Stimulated activated CD8-positive, alpha-beta memory T cell treated with anti-CD3 and anti-CD28 coated beads, Interleukin-2, amount 100 ng/mL, for 48 hours (primary cell): ENCODE measurements around the gene ABCA2.
A peak's percentile ranks its signal among the peaks of the same experiment; 100 is the strongest.

Experiments
- DNase-seq, 2 donors: peaks; one replicate each; pipeline ENCODE4 v3.0.0-alpha.2; 2020; ENCODE audit warnings: low read depth in 2 of 2

ABCA2 gene

DNA sequence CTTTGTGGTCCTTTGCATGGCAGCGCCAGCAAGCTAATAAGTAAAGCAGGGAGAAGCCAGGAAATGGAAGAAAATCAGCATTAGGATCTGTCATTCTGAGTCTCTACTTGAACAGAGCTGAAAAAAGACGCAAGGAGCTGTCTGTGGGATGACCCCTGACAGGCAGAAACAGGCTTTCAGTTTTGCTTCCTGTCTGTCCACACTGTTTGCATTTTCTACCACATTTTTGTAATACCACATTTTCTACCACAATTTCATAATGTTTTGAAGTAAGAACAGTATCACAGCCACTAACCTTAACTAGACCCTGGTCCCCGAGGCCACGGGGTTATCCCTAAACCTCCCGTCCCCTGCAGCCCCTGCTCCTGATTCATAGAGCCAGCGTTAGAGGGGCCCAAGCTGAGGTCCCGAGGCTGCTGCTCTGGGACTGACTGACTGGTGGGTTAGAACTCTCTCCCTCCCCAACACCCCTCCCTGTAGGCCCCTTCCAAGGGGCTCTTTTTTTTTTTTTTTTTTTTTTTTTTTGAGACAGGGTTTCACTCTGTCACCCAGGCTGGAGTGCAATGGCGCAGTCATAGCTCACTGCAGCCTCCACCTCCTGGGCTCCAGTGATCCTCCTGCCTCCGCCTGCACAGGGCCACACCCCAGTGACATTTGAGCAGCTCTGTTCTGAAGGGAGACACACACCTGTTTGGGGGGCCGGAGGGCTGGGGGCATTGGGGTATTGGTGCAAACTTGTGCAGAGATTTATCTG lies 27.7 kb downstream of the ABCA2 start:
- peak in 1 of 2 donors; percentile 38 for DNase-seq

DNA sequence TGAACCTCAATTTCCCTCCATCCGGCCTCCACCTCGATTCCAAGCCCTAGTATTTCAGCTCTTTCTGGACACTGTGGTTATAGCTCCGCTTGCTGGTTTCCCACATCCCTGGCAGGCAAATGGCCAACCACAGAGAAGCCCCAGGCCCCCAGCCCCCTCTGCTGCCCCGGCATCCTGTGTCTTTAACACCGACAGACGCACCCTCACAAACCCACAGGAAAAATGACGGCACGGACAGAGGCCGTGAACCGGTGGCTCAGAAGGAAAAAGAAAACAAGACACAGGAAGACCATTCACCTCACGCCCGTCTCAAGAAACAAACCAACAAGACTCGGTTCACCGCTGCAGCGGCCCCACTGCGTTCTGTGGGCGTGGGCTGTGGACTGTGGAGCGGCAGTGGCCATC lies 30.2 kb downstream of the ABCA2 start:
- no peak for DNase-seq

DNA sequence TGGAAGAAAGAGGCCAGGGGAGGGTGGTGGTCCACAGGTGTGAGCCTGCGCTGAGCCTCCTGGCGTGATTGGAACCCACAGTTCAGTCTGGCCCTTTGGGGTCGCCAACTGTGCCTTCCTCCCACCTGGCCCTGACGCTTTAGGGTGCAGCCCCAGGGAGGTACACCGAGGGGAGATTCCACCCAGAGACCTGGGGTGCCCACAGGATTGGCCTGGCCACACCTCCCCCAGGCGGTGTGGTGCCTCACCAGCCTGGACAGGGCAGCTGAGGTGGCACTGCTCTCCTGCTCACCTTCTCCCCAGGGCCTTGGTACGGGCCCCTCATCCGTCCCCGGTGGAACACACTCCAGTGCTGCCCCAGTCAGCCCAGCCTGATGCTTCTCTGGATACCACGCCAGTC lies 30.7 kb downstream of the ABCA2 start:
- DNase-seq = no peak

DNA sequence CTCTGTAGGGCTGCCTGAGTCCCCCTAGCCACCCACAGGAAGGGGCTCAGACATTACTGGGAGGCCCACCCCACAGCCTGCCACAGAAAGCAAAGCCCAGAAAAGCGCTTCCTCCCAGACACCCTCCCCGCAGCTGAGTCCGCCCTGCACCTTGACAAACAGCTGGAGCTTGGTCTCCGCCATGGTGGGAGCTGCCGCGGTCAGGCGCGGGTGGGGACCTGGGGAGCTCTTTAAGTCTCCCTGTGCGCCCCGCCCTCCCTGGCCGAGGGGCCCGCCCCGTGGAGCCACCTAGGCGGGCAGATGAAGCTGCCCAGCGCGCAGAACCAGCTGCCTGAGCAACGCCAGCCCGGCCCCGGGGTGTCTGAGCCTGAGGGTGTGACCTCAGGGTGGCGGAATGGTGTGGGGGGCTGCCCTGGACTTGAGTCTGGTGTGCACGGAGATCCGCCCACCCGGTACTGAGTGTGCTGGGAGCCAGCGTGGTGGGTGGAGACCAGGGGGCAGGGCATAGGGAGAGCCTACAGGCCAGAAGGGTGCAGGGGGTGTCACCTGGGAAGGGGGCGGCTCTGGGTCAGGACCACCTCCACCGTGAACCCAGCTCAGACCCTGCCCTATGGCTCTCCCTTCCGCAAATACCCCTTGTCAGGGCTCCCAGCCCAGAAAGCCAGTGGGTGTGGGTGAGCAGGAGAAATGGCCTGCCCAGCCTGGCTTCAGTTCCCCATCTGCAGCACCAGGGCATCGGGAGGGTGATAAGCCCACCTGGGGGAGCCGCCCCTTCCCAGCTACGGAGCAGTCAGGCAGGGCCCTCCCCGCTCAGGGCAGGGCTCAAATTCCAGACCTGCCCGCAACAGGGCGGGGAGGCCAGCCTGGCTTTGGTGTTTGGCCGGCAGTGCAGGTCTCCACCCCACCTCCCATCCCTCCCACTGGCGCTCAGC lies 31.4 kb downstream of the ABCA2 start, which contains the start of gene CLIC3:
Gene CLIC3 (minus strand): TSS at position 208 of the 932 bp plus-strand sequence. CDS start 25 bp downstream, at position 183.
- DNase-seq = peak in 1 of 2 donors; percentile 20

DNA sequence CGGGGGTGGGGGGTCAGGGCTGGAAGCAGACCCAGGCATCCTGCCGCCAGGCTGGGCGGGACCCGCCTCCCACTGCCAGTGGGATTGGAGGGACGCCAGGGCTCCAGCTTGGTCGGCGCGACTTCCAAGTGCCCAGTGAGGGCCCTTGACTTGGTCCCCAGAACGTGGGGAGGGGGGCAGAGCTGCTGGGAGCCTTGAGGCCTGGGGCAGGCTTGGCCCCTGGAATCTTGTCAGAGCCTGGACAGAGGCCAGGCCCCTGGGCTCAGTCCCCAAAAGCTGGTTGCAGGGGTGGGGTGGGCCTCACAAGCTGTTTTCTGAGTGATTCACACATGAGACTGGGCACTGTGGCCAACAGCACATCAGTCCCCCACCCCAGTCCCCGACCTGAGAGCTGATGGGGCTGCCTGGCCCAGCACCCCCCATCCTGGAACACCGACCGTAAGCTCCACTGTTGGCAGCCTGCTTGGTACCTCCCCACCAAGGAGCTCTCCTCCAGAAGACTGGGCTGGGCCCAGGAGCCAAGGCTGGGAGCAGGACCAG lies 32.2 kb downstream of the ABCA2 start:
- no peak for DNase-seq

DNA sequence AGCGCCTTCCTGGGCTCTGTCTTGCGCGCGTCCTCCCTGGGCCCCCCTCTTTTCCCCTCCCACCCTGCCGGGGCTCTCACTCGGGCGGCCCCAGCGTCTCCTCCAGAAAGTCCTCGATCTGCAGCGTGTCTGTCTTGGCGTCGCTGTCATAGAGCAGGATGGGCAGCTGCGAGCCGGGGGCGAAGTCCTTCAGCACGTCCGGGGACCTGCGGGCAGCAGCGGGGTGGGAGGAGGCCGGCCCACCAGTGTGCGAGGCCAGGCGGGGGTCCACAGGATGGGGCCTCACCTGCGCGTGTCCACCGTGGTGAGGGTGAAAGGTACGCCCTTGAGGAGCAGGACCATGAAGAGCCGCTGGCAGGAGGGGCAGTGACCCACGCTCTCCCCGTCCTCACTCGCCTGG lies 32.7 kb downstream of the ABCA2 start:
- DNase-seq = no peak

DNA sequence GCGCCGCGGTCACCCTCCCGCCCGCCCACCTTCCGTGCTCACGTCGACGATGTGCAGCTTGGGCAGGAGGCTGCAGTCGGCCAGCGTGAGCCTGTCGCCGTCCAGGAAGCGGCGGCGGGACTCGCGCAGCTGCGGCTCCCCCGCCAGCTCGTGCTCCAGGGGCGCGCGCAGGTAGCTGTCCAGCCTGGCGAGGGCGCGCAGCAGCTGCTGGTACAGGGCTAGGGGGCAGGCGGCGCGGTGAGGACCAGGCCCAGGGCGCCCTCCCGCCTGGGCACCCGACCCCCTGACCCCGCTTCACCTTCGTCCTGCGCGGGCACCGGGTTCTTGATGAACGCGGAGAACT lies 33.2 kb downstream of the ABCA2 start:
- no peak for DNase-seq

DNA sequence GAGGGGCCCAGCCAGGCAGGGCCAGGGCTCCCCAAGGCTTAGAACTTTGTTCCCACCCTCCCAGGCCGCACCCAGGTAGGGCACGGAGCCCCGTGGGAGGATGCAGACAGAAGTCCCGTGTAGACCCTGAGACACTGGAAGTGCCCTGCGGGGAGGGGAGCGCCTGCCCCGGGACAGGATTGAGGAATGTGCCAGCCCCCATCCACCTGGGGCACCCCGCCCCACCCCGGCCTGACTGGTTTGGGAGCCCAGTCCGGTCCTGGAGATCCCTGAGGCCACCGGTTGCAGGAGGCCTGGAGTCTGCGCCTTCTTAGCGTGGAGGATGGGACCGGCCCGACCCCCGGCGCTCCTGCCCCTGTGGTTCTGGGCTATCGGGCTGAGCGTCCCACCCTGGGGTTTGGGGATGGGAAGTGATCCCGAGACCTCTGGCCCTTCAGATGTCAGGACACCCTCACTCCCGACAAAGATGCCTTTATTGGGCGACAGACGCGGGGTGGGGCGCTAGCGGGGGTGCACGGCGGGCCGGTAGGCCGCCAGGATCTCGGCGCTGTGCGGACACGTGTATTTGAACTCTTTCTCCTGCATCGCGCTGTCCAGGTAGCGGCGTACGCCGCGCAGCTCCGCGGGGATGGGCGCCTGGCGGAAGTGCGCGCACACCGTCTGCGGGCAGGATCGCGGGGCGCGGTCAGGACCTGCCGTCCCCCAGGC lies 33.7 kb downstream of the ABCA2 start:
- DNase-seq = no peak

DNA sequence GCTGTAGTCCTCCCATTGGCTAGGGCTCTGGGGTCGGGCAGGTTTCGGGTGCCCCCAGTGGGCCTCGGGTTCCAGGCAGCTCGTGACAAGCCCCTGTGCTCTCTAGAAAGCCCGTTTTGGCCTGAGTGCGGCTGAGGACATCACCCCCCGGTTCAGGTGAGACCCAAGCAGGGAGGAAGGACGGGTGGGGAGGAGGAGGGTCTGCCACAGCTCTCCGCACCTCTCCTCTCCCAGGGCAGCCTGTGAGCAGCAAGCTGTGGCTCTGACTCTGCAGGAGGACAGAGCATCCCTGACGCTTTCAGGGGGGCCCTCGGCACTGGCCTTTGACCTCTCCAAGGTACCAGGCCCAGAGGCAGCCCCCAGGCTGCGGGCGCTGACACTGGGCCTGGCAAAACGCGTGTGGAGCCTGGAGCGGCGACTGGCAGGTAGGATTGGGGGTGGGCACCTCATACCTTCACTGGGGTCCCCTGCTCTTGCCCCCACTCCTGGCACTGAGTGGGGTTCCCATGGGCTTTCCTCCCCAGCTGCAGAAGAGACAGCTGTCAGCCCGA lies 35.1 kb downstream of the ABCA2 start:
- no peak for DNase-seq

DNA sequence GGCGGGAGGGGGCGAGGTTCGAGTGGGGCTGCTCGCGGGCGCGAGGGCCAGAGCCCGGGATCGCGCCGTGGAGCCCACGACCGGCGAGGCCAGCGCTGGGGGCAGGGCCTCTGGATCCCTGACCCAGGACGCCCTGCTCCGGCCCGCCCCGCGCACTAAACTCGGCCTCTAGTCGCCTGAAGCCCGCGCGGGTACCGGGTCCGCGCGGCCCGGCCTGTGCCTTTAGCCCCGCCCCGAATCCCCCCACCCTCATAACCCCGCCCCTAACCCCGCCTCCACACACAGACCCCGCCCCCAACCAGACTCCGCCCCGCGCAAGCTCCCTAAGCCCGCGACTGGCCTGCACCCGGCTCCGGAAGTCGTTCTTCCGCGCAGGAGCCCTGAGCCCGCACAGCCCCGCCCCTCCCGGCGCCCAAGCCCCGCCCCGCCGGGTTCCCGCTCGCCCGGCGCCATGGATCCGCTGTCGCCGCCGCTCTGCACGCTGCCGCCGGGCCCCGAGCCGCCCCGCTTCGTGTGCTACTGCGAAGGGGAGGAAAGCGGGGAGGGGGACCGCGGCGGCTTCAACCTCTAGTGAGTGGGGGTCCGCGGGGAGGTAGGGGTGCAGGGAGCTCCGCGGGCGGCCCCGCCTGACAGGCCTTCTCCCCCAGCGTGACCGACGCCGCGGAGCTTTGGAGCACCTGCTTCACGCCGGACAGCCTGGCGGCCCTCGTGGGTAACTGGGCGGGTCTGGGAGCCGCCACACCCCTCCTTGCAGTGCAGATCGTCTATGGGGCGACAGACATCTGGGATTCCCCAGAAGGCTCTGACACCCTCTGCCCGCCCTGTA lies 35.8 kb downstream of the ABCA2 start, which contains the start of gene PAXX:
Gene PAXX (plus strand): TSS at position 430 of the 826 bp plus-strand sequence. CDS start 22 bp downstream, at position 452.
- peak; percentile 93 for DNase-seq

DNA sequence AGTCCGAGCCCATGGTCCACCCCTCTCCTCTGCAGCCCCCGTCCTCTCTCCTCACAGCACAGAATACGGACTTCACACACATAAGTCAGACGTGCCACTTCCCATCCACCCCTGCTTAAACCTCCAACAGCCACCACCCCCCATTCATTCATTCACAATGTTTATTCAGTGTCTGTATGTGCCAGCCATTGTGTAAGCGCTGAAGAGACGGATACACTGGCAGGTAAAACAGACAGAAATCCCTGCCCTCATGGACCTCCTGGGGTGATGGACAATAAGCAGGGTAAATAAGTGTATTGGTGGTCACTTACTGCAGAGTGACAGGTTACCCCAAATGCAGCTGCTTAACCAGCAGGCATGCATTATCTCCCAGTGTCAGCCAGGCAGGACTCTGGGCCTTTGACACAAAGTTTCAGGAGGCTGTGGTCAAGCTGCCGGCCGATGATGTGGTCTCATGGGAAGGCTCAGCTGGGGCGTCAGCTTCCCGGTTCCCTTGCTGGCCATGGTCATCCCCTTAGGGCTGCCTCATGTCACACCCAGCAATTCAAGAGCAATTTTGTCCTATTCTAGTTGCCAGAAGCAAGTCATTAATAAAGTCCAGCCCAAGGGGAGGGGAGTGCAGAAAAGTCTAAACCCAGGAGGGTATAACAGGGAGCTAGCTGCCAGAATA lies 37.7 kb downstream of the ABCA2 start:
- no peak for DNase-seq

DNA sequence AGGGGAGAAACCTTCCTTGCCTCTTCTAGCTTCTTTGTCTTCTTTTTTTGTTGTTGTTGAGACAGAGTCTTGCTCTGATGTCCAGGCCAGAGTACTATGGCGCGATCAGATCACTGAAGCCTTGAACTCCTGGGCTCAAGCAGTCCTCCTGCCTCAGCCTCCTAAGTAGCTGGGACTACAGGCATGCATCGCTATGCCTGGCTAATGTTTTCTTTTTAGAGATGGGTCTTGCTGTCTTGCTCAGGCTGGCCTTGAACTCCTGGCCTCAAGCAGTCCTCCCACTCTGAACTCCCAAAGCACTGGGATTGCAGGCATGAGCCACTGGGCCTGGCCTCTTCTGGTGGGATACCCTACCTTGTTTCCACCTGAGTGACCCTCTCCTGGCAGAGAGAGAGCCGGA lies 39.2 kb downstream of the ABCA2 start:
- DNase-seq = no peak

DNA sequence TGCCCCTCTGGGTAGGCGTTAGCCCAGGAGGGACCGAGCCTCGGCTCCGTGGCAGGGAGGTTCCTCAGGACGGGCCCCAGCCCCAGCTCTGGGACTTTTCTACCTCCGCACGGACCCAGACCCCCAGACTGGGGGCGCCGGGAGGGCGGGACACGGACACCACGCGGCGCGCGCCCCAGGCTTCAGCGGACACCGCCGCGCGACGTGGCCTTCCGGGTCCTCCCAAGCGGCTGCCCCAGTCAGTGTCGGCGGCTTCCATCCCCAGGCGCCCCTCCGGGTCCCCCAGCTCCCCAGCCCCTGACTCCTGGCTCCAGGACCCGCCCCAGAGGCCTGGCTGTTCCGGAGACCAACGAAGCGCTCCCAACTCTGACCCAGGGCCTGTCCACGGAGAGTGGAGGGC lies 42.2 kb downstream of the ABCA2 start:
- DNase-seq = no peak

DNA sequence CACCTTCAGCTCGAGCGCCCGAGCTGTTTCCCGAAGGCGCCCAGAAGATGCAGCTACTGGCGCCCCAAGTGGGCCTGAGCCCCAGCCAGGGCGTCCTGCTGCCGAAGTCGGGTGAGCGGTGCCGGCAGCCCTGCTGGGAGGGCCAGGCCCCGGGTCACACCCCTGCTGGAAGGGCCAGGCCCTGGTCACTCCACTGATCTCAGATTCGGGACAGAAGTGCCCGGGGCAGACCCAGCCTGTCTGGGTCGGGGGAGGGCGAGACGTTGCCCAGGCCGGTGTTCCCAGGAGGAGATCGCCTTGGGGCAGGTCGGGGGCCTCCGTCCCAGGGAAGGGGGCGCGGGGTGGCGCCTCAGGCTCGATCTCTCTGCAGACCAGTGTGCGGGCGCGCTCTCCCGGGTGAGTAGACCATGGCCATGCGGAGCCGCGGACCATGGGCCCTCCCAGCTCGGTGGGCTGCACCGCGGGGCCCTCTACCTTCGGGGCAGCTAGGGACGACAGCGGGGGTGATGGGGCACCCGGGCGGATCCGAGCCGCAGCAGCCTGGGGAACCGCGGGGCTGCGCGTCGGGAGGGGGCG lies 42.9 kb downstream of the ABCA2 start:
- DNase-seq = no peak

DNA sequence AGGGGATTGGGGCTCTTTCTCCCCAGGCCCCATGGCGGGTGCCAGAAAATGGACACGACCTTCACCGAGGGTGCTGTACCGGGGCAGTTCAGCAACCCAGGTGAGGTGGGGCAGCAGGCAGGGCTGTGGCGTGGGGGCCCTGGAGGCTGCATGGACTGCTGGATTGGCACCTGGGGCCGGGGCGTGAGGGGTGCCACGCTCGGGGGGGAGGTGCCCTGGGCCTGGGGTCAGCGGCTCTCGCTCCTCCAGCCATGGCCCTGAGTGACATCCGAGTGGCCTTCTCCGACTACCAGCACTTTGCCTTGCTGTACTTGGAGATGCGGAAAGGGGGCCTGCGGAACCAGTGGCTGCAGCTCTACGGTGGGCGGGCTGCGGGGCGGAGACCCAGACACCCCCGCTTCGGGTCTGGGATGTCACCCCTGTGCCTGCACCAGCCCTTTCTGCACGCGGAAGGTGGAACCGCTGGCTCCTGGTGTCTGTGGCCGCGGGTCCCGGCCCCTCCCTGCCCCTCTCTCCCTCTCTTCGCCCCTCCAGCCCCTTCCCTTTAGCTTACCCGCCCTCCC lies 43.5 kb downstream of the ABCA2 start:
- DNase-seq = no peak

DNA sequence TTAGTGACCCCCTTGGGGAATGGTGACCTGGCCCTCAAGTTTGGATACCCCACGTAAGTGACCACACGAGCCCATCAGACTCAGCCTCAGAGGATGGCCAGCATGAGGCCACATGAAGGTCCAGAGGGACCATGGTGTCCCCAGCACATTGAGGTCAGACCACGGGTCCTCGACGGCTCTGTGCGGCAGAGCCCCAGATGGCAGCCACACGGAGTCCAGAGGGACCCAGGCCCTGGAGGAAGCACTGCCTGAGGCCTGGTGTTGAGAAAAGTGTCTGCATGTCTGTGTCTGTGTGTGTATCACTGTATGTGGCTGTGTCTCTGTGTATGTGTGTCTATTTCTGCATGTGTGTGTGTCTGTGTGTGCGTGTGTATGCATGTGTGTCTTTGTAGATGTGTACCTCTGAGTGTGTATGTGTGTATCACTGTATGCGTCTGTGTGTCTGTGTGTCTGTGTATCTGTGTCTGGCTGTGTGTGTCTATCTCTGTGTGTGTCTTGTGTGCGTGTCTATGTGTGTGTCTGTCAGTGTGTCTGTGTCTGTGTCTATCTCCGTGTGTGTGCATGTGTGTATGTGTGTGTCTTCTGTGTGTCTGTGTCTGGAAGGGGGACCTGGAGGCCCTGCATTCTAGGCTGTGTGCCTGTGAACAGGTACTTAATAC lies 44.3 kb downstream of the ABCA2 start:
- no peak for DNase-seq

DNA sequence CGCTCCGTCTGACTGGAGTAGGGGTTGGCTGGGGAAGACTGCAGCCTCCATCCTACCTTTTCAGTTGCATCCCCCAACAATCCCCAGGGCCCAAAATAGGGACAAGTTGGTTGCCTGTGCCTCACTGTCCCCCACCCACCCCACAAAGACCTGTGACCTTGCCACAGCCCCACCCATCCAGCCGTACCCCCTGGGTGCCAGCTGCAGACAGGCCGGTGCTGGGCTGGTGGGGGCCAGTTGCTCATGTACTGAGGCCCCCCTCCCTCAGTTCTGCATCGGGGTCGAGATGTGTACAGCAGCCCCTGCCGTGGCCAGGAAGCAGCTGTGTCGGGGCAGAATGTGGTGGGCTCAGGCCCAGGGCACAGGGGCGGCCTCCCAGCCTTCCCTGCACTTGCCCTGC lies 44.9 kb downstream of the ABCA2 start:
- DNase-seq = no peak

DNA sequence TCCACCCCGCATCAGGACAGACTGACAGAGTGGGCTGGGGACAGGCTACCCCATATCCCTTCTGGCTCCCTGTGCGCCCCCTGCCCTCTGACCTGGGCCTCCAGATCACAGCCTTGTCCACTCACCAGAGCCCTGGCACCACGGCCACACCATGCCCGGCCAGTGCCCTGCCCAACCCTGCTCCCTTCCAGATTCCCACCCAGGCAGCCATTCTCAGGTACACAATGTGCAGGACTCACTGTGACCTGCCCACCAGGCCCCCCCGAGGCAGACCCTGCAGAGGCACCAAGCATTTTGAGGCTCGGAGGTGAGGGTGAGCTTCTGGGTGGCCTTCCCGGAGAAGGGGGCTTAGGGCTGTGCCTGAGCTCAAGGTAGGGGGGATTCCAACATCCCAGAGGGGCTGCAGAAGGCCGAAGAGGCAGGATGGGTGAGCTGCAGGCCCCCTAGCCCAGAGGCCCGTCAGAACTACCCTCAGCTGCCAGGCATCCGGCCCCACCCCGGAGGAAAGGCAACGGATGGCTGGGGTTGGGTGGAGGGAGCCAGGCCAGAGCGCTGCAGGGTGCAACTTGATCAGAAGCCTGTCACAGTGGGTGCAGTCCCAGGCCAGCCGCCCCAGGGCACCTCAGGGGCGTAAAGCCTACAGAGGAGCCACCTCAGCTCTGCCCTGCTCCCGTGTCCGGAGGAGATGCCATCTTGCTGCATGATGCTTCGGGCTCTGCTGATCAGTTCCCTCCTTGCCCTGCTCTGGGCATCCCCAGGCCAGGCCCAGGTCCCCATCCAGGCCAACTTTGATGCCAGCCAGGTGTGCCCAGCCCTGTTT lies 45.6 kb downstream of the ABCA2 start, which contains the start of gene LCNL1:
Gene LCNL1 (plus strand): TSS at position 762 of the 820 bp plus-strand sequence. CDS start 594 bp downstream, outside the sequence.
- no peak for DNase-seq
